HK-2 (cell line): Measurements from ENCODE around the gene ZNF561.

ENCODE experiments used
- DNase-seq: peaks from one replicate; pipeline ENCODE4 v3.0.0-alpha.2; 2018; ENCODE audit not compliant: unreplicated experiment

The ZNF561 gene

GRCh38 chr19:9580728-9581127, 40.3 kb downstream of the ZNF561 start:
- no peak for DNase-seq

GRCh38 chr19:9570255-9570654, 50.8 kb downstream of the ZNF561 start:
- DNase-seq, result no peak

- no peak for DNase-seq
These were observed 54.3 kb downstream of the ZNF561 start for GRCh38 chr19:9566729-9567128.

GRCh38 chr19:9565900-9566705, 54.9 kb downstream of the ZNF561 start:
- no peak for DNase-seq
